ENCODE results near the gene CAPRIN1.
"Not testable (repeated sequence)": the region's sequence is repeated elsewhere in the genome, so short reads cannot be mapped to it uniquely, and the experiment has no call there.

Gene CAPRIN1

DNA sequence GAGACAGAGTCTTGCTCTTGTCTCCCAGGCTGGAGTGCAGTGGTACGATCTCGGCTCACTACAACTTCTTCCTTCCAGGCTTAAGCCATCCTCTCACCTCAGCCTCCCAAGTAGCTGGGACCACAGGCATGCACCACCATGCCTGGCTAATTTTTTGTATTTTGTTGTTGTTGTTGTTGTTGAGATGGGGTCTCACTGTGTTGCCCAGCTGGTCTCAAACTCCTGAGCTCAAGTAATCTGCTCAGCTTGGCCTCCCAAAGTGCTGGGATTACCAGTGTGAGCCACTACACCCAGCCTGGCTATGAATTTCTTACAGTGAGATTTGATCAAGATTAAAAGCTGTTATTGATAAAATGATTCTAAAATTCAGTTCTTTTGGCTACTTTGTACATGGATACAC, 43.4 kb downstream of the CAPRIN1 start:
- DNase-seq = not testable (repeated sequence)

DNA sequence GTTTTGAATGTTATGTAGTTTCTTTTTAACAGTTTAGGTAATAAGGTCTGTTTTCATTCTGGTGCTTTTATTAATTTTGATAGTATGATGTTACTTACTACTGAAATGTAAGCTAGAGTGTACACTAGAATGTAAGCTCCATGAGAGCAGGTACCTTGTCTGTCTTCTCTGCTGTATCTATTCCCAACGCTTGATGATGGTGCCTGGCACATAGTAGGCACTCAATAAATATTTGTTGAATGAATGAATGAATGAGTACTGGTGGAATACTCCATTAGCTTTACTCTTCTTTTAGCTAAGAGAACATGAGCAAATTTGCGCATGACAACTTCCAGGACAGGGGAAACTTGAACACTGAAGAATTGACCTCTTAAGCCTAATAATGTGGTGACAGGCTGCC, 47.3 kb downstream of the CAPRIN1 start:
- no peak for DNase-seq

DNA sequence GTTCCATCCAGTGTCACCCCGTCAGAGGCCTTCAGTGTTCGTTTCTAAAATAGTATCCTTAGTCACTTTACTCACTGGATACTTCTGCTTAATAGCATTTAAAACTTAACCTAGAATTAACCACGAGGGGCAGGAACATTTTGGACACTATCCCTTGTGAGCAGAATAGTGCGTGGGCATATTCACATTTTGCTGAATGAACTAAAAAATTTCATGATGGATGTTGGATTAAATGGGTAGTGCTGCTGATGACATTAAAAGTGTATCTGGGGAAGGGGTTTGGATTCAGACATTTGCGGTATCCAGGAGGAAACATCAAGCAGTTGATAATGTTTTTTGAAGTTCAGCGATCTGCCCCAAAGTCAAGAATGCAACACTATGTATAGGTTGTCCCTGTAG, 53.1 kb downstream of the CAPRIN1 start:
- no peak for DNase-seq

DNA sequence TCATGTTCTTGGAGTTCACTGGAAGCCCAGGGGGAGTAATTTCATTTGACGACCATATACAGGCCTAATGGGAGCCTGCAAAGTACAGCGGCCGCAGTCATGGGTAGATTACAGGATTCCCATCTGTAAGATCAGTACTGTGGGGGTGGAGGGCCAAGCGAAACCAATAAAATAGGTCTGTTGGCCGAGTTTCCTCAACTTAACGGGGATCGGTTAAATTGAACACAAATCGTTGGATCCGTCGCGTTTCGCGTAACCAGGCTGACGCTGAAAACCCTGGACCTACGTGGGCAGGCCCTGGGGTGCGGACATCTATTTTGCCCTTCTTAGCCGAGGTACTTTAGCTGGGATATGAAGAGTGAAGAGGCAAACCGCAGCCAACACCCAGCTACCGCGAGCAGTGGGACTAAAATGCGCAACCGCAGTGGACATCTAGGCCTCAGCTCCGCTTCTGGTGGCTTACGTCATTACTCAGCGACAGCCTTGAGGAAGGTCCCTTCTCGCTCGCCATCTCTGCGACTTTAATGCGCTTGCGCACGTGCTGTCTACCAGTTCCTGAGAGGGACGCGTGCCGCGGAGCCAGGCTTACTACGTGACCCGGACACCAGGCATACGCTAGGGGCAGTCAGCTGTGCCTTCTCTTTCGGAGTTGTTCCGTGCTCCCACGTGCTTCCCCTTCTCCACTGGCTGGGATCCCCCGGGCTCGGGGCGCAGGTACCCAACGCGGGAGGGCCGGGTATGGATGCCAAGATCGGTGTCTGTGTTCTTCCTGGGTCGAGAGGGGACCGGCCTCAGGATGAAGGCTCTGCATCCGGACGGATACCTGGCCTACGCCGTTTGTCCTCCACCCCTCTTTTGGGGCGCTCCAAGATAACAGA, 53.8 kb downstream of the CAPRIN1 start, which contains the start of gene NAT10:
NAT10 (plus strand) TSS at position 551 of the 878 bp plus-strand sequence. CDS start 2,597 bp downstream, outside the sequence.
- DNase-seq = peak; percentile 97

DNA sequence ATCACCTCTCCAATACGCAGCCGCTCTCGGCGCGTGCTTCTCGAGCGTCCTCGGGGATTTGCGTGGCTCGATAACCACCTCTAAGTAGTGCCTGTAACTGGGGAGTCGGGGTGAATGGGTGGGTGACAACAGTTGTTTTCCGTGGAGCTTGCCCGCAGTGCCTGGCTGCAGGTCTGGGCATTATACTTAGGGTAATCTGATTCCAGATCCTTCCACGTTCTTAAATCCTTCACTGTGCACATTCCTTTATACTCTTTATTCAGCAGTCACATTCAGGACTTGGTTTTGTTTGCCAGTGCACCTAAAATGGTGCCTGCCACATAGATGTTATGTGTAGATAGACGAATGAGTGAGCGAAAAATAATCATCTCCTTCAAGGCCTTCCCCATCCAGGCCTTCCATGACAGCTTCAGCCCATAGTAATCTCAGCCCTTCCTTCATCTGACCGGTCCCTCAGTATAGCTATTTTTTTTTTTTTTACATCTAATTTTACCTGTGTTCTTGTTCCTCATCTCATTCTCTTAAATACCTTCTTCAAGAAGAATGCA, 54.5 kb downstream of the CAPRIN1 start:
- peak; percentile 9 for DNase-seq

DNA sequence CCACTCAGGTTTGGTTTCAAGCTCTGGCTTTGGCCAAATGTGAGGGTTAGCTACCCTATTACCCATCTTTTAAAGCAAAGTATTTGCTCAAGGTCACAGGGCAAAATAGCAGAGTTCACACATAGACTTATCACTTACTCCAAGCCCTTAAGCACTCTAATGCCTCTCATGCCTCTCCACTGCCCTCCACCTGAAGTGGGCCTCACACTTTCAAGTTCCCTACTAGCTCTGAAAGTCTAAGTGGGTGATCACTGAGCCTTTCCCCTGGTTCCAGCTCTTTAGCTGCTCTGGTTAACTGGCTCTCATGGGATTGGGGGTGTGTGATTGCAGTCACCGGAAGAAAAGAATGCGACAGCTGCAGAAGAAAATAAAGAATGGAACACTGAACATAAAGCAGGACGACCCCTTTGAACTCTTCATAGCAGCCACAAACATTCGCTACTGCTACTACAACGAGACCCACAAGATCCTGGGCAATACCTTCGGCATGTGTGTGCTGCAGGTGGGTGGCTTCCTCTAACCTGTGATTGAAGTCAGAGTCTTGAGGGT, 60.3 kb downstream of the CAPRIN1 start:
- DNase-seq = no peak

DNA sequence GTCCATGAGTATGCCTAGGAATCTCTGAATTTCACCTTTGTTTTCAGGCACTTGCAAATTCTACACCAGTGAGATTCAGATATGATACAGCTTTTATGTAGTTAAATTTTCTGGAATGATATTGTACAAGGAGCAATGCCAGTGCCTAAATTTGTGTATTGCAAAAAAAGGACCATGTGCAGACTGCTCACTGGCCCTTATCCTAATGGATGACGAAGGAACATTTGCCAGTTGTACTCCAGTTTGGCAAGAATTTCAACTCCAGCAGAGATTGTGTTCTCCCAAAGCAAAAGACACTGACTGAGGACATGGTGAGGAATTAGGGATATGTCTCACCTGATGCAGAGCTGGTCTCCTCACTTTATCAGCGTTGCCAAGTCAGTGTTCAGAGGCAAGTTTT, 62.5 kb downstream of the CAPRIN1 start:
- no peak for DNase-seq

DNA sequence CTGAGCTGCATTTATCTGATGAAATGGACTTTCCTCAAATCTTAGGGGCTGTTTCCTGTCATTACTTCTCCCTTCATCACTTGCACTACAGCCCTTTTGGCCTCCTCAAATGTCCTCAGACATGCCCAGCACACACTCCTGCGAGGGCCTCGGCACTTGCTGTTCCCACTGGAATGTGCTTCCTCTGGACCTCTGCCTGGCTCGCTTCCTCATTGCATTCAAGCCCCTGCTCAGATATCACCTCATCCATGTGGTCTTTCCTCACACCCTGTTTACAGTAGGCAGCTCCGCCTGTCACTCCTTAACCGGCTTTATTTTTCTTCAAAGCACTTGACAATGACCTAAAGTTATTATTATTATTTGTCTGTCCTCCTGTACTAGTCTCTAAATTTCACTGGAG, 62.9 kb downstream of the CAPRIN1 start:
- no peak for DNase-seq

DNA sequence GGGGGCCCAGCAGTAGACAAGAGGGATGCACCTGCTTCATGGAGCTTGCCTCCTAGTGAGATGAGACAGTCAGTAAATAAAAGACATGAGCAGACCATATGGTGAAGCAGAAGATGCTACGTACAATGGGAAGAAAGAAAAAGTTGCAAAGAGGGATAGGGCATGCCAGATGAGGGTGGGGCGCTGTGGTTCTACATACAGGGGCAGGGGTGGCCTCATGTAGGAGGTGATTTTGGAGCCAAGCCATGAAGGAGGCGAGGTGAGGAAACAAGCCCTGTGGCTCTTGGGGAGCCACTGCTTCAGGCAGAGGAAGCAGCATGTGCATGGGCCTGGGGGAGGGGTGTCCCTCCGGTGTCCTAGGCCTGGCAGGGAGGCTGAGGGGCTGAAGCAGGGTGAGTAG, 69.1 kb downstream of the CAPRIN1 start:
- no peak for DNase-seq

DNA sequence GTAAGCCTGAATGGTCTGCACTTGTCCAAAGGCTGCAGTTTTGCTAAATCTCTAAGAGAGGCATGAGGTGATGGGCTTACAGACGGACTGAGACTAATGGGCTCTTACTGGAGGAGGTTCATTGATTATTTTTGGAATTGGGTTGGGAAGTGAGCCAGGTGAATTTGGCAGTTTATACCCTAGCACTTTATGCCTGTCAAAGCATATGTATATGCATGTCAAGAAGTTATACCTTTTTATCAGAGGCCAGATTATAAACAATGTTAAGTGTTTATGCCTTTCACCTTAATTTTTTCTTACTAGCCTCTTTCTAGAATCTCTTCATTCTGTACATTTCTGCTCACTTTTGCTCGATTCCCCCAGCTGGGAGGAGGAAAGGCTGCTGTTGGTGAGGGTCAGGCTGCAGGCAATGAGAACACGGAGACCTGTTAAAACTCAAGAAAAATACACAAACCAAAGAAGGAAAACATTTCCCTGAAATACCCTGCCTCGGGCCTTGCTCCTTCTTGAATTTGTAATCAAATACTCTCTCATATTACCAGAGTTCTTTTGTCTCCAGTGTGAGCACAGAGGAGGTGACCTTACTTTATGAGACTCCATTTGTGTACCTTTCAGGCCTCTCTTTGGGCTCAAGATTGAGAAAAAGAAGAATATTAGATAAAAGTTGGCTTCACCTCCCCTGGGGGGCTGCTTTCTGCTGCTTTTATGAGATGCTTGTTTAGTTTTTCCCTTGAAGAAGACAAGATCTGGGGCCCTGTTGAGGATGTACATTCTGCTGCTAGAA, 73.5 kb downstream of the CAPRIN1 start:
- DNase-seq = no peak

DNA sequence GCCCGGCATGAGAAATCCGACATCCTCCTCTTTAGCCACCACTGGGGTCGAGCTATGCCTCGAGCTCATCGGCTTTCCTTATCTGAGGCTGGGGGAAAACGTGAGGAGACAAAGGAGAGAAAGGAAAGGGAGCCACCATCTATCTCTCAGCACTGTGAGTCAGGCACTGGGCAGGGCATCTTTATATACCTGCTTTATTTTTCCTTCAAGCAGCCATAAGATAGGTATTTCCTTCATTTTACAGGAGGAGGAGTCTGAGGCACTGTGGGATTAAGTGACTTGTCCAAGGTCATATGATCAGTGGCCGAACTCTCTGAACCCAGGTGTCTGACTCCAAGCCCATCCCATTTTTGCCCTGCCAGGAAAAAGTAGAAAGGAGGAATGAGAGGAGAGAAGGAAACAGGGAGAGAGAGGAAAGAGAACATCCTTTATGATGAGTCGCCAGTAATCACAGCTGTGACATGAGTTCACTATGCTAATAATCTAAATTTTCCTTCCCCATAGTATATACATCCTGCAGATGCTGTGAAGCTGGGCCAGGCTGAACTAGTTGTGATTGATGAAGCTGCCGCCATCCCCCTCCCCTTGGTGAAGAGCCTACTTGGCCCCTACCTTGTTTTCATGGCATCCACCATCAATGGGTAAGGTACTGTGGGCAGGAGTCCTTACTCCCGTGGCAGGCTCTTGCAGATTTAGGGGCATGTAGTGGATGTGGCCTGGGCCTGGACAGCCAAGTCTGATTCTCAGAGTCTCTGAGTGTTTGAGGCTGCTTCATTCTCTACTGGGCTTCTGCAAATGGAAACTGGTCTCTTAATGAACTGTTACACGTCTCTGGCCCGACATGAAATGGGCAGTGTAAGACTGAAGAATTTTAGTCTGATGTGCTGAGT, 75.7 kb downstream of the CAPRIN1 start:
- no peak for DNase-seq

DNA sequence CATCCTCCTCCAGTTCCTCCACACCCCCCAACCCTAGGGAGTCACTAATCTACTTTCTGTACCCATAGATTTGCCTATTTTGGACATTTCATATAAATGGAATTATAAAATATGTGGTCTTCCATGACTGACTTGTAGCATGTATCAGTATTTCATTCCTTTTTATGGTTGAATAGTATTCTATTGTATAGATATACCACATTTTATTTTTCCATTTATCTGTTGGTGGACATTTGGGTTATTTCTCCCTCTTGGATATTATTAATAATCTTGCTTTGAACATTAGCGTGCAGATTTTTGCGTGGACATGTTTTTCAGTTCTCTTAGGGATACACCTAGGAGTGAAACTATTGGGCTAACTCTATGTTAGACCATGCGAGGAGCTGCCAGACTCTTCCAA, 77.3 kb downstream of the CAPRIN1 start:
- DNase-seq = no peak

DNA sequence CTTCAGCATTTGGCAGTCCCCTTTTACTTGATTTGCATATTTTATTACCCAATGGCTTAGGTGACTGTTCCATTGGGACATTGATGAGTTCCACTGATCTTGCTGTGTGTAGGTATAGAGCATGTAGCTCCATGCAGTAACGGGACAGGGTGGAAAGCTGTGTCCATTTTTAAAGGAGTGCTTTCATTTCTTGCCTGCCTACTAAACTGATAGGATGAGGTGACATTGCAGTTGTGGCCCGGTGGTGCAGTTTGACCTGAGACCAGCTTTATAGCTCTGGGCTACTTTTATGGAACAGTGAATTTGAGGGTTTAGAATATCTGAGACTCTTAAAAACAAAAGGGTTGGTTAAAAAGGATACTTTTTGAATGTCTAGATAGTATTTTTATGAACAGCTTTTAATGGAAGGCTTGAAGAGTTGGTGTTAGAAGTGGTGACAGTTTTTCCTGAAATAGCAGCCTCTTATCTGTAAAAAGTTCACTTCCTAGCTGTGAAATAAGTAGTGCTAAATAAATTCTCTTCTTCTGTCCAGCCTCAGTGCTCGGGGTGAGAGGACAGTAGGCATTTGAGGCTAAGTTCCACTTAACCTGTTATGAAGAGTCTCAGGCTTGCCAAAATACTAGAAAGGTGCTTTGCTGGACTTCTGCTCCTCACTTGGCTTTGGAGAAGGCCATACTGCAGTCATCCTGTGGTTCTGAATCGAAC, 80.9 kb downstream of the CAPRIN1 start:
- DNase-seq = no peak

DNA sequence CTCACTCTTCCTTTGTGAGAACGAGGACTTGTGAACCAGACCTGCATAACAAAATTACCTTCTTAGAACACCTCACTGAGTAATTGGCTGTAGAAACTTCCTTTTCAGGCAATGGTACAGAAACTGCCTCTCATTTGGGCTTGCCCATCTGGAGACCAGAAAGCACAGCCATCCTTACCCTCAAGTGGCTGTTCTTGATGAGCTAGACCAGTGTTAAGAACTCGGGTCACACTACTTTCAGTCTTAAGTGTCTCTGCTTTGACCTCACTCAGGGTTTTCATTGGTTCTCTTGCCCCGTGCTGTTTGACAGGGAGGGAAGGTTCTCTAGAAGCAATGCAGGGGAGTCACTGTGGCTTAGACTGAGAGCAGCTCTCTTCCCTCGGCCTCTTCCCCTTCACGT, 83.2 kb downstream of the CAPRIN1 start:
- DNase-seq = no peak

DNA sequence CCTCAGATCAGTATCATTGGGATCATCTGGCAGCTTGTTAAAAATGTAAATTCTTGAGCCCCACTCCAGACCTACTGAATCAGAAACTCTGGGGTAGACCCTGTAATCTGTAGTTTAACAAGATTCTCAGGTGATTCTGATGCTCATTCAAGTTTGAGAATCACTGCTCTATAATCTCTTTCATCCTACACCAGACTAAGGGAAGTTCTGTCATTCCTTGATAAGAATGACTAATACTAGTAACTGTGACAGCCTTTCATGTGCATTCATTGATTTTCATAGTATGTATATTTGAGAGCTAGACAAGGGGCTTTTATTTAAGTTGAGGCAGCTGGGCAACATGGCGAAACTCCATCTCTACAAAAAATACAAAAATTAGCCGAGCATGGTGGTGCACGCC, 83.9 kb downstream of the CAPRIN1 start:
- DNase-seq = no peak

DNA sequence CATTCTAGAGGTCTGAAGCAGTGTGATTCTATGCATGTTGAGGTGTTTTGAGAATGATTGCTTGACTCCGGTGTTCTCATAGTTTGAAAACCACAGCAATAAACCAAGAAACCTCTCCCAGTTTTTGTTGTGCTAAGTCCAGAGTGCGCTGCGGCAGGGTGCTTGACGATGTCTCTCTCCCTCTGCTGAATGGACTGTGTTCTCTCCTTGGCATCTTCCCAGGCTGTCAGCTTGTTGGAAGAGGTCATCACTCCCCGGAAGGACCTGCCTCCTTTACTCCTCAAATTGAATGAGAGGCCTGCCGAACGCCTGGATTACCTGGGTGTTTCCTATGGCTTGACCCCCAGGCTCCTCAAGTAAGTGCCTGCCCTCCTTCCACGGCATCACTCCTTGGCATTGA, 84.9 kb downstream of the CAPRIN1 start:
- no peak for DNase-seq

DNA sequence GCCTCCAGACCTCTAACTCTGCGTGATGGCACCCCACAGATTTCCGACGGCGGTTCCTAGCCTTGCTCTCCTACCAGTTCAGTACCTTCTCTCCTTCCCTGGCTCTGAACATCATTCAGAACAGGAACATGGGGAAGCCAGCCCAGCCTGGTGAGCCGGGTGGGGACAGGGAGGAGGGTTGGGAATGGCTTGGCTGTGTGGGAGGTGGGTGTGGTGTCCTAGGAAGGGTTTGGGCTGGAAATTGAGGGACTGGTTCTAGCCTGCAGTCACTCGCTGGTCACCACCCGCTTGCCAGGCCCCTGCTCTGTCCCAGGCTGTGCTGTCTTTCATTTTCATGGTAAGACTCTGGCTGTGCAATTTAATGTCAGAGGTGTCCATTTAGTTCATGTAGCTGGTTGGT, 87.8 kb downstream of the CAPRIN1 start:
- DNase-seq = no peak

DNA sequence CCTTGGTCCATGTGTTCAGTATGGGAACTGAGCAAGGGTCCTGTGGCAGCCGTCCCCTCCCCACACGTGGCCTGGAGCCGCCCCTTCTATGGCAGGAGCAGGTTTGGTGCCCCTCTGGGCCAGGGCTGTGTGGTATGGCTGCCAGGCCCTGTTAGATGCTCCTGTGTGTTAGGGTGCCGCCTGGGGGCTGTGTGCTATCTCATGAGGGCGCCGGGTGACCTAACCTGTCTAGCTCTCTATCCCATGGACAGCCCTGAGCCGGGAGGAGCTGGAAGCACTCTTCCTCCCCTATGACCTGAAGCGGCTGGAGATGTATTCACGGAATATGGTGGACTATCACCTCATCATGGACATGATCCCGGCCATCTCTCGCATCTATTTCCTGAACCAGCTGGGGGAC, 88.6 kb downstream of the CAPRIN1 start:
- DNase-seq = no peak

DNA sequence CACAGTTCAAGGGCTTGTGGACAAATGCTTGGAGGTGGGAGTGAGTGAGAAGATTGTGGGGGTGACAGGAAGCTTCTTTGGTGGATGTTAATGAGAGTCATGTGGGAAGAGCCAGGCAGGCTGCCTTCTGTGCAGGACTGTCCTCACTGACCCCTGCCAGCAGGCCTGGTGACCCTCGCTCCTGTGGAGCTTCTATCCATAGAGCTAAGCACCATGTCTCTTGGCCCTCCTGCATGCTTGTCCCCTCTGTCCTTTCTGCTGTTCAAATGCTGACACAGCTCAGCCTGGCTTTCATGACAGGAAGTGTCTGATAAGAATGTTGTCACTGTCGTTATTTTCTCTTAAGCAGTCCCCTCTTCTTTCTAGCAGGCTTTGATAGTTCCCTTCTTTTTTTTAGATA, 91.5 kb downstream of the CAPRIN1 start:
- DNase-seq = no peak

DNA sequence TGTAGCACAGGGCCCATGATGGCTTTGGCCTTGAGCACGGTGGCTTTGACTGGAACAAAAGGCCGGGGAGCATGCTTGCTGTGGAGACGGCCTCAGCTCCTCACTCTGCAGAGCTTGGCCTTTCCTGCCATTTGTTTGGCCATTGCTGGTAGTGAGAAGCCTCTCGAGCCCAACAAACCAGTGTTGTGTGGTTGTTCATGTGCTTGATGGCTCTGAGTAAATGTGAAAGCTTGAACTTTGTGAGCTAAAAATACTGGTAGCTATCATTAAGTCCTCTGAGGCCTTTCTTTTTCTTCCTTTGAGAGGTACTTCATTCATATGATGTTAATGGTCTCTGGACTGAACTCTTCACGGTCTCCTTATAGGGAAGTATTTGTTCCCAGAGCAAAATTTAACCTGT, 93.5 kb downstream of the CAPRIN1 start:
- no peak for DNase-seq

DNA sequence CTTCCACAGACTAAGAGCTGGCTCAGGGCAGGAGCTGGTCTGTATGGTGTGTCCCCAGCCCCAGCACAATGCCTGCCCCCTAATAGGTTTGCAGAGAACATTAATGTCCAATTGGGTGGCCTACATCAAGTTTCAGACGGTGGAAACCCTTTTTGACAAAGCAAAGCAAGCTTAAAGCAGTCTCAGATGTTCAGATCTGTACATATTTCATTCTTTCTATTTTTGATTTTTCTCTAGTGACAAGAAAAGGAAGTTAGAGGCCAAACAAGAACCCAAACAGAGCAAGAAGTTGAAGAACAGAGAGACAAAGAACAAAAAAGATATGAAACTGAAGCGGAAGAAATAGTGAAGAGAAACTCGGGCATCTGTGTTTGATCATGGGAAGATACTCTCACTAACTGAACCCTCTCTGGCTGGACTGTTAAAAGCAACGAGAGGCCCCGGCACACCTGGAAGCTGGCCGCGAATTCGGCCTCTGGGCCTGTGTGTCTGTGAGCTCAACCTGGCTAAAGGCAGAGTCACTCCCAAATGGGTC, 94.4 kb downstream of the CAPRIN1 start:
- DNase-seq = no peak

DNA sequence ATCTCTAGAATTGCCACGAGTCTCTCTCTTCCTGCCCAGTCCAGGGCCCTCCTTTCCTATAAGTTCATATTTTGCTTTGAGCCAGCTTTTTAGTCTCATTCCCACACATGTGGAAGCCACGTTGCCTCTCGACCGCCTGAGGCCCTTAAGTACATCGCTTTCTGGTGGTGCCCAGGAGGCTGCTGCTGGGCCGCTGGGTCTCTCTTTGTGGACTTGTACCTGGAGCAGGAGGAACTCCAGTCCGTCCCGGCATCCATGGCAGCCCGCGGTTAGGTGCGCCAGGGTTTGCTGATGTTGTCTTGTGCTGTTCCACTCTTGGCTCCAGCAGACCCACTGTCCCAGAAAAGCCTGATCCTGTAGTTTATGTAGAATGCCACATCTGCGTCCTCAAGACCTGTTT, 94.9 kb downstream of the CAPRIN1 start:
- no peak for DNase-seq

Measured in NCI-H1436 (cell line).